HEK293 (cell line): ENCODE data around the gene ASCC3.

Experiments used
- CTCF ChIA-PET: fragments of 350-600 bp; formaldehyde crosslinking; extraction: SDS; loops from one replicate; lab custom pipeline; 2021; ENCODE audit warnings: antibody characterized with exemption; lab: Yijun Ruan, JAX
- POLR2A ChIA-PET: fragments of 300-600 bp; formaldehyde crosslinking; extraction: SDS; loops from one replicate; lab custom pipeline; 2020; ENCODE audit warnings: antibody characterized with exemption, inconsistent platforms; lab: Yijun Ruan, JAX
- H3K27ac ChIP-seq: fragments of 200-500 bp; sonication (Bioruptor generic); 2 replicates; pipeline ENCODE4 v1.5.1; 2014; ENCODE audit warnings: low read depth, low read length, control low read depth, inconsistent platforms; ENCODE audit errors: extremely low read depth
- H3K36me3 ChIP-seq, 2 experiments: fragments of 200-500 bp in 1 of 2; sonication (Bioruptor generic) in 1 of 2; 1 replicate in 1 of 2; 2 replicates in 1 of 2; pipeline ENCODE4 v1.5.1; 2014 to 2017; ENCODE audit warnings: inconsistent platforms in 2 of 2, low read length in 2 of 2; ENCODE audit not compliant: control insufficient read depth in 2 of 2, insufficient read depth in 1 of 2
- H3K4me1 ChIP-seq: fragments of 200-500 bp; sonication (Bioruptor generic); 2 replicates; pipeline ENCODE4 v1.5.1; 2014; ENCODE audit warnings: mild to moderate bottlenecking, low read length, inconsistent platforms; ENCODE audit not compliant: control insufficient read depth, insufficient read depth
- H3K4me3 ChIP-seq: 2 replicates; pipeline ENCODE4 v1.5.1; 2011; ENCODE audit warnings: low read depth, mild to moderate bottlenecking, control low read depth, low read length, moderate library complexity
- H3K9me3 ChIP-seq: fragments of 200-500 bp; sonication (Bioruptor generic); 2 replicates; pipeline ENCODE4 v1.5.1; 2014; ENCODE audit warnings: low read depth, low read length, inconsistent platforms; ENCODE audit not compliant: control insufficient read depth, insufficient read depth
- GLIS2 ChIP-seq: fragments of 450-650 bp; formaldehyde crosslinking; IDR thresholded peaks from 2 replicates; pipeline ENCODE4 v1.5.1; 2016; ENCODE audit warnings: missing biosample characterization, missing genetic modification characterization
- KLF10 ChIP-seq: fragments of 450-650 bp; IDR thresholded peaks from 2 replicates; pipeline ENCODE4 v1.5.1; 2018; ENCODE audit warnings: missing biosample characterization, mild to moderate bottlenecking, missing genetic modification characterization
- MEIS1 ChIP-seq: sonication (generic); formaldehyde crosslinking; IDR thresholded peaks from 2 replicates; pipeline ENCODE4 v1.8.1; 2022; ENCODE audit warnings: missing genetic modification reagents, mild to moderate bottlenecking, borderline replicate concordance
- SCRT2 ChIP-seq: fragments of 450-650 bp; formaldehyde crosslinking; IDR thresholded peaks from 2 replicates; pipeline ENCODE4 v1.5.1; 2016; ENCODE audit warnings: missing biosample characterization, missing genetic modification characterization
- SP3 ChIP-seq: fragments of 450-650 bp; formaldehyde crosslinking; IDR thresholded peaks from 2 replicates; pipeline ENCODE4 v1.5.1; 2016; ENCODE audit warnings: missing biosample characterization, missing genetic modification characterization
- TCF7L2 ChIP-seq: IDR thresholded peaks from 2 replicates; pipeline ENCODE4 v1.6.1; 2011; ENCODE audit warnings: low read depth, mild to moderate bottlenecking, inconsistent platforms, low read length, moderate library complexity, borderline replicate concordance
- ZBTB11 ChIP-seq: fragments of 450-650 bp; formaldehyde crosslinking; conservative IDR thresholded peaks from 2 replicates; pipeline ENCODE4 v1.5.1; 2016; ENCODE audit warnings: low read depth, missing biosample characterization, missing genetic modification characterization
- ZFP41 ChIP-seq: fragments of 450-650 bp; formaldehyde crosslinking; IDR thresholded peaks from 2 replicates; pipeline ENCODE4 v1.5.1; 2016; ENCODE audit warnings: missing biosample characterization, missing genetic modification characterization, borderline replicate concordance
- ZIC2 ChIP-seq: fragments of 450-650 bp; formaldehyde crosslinking; IDR thresholded peaks from 2 replicates; pipeline ENCODE4 v1.5.1; 2016; ENCODE audit warnings: missing biosample characterization, missing genetic modification characterization
- ZNF112 ChIP-seq: fragments of 450-650 bp; formaldehyde crosslinking; IDR thresholded peaks from 2 replicates; pipeline ENCODE4 v1.5.0; 2017; ENCODE audit warnings: missing biosample characterization, missing genetic modification characterization
- ZNF169 ChIP-seq: fragments of 450-650 bp; formaldehyde crosslinking; IDR thresholded peaks from 2 replicates; pipeline ENCODE4 v1.5.1; 2016; ENCODE audit warnings: missing biosample characterization, missing genetic modification characterization
- ZNF26 ChIP-seq: fragments of 450-650 bp; formaldehyde crosslinking; IDR thresholded peaks from 2 replicates; pipeline ENCODE4 v1.5.1; 2016; ENCODE audit warnings: missing biosample characterization, missing genetic modification characterization
- ZNF335 ChIP-seq: fragments of 450-650 bp; formaldehyde crosslinking; conservative IDR thresholded peaks from 2 replicates; pipeline ENCODE4 v1.5.1; 2016; ENCODE audit warnings: missing biosample characterization, missing genetic modification characterization
- ZNF354C ChIP-seq: fragments of 450-650 bp; formaldehyde crosslinking; IDR thresholded peaks from 2 replicates; pipeline ENCODE4 v1.5.1; 2016; ENCODE audit warnings: missing biosample characterization, missing genetic modification characterization, low read depth, borderline replicate concordance
- ZNF391 ChIP-seq: fragments of 450-650 bp; formaldehyde crosslinking; IDR thresholded peaks from 2 replicates; pipeline ENCODE4 v1.5.1; 2016; ENCODE audit warnings: low read depth, missing biosample characterization, missing genetic modification characterization, borderline replicate concordance
- ZNF433 ChIP-seq: fragments of 450-650 bp; formaldehyde crosslinking; IDR thresholded peaks from 2 replicates; pipeline ENCODE4 v1.5.1; 2016; ENCODE audit warnings: missing biosample characterization, missing genetic modification characterization, low read depth
- ZNF585B ChIP-seq: fragments of 450-650 bp; formaldehyde crosslinking; IDR thresholded peaks from 2 replicates; pipeline ENCODE4 v1.5.1; 2016; ENCODE audit warnings: missing biosample characterization, missing genetic modification characterization
- ZNF639 ChIP-seq: fragments of 450-650 bp; formaldehyde crosslinking; IDR thresholded peaks from 2 replicates; pipeline ENCODE4 v1.5.1; 2016; ENCODE audit warnings: missing biosample characterization, missing genetic modification characterization
- ZNF654 ChIP-seq: fragments of 450-650 bp; formaldehyde crosslinking; IDR thresholded peaks from 2 replicates; pipeline ENCODE4 v1.5.1; 2016; ENCODE audit warnings: low read depth, missing biosample characterization, missing genetic modification characterization
- ZNF660 ChIP-seq: fragments of 450-650 bp; IDR thresholded peaks from 2 replicates; pipeline ENCODE4 v1.5.1; 2018; ENCODE audit warnings: missing biosample characterization, mild to moderate bottlenecking, missing genetic modification characterization
- ZNF692 ChIP-seq: fragments of 450-650 bp; formaldehyde crosslinking; IDR thresholded peaks from 2 replicates; pipeline ENCODE4 v1.5.1; 2016; ENCODE audit warnings: missing biosample characterization, missing genetic modification characterization
- ZNF776 ChIP-seq: fragments of 450-650 bp; formaldehyde crosslinking; IDR thresholded peaks from 2 replicates; pipeline ENCODE4 v1.5.0; 2017; ENCODE audit warnings: missing biosample characterization, missing genetic modification characterization, borderline replicate concordance
- ZNF785 ChIP-seq: fragments of 450-650 bp; formaldehyde crosslinking; IDR thresholded peaks from 2 replicates; pipeline ENCODE4 v1.5.1; 2016; ENCODE audit warnings: missing biosample characterization, missing genetic modification characterization

The ASCC3 gene

GRCh38 chr6:100680163-100680562, 201.0 kb downstream of the ASCC3 start (continued):
- TF ChIP-seq ZNF26 (tag by site-specific recombination) (no peak), ZFP41 (tag by site-specific recombination) (no peak), ZNF692 (tag by site-specific recombination) (no peak), ZNF660 (tag by site-specific recombination) (no peak), ZNF785 (no peak), MEIS1 (CRISPR knock-in tag) (no peak), TCF7L2 (no peak)

- Histone ChIP-seq H3K27ac (no peak overlapping the region), H3K4me3 (no peak overlapping the region), H3K36me3 (no peaks in the 10 kb centered on the region), H3K4me1 (no peaks in the 10 kb centered on the region), H3K9me3 (no peaks in the 10 kb centered on the region)
- TF ChIP-seq SP3 (tag by site-specific recombination) (no peak), ZNF433 (no peak), ZNF112 (tag by site-specific recombination) (no peak), ZIC2 (tag by site-specific recombination) (no peak), SCRT2 (tag by site-specific recombination) (no peak), ZNF585B (tag by site-specific recombination) (no peak), ZNF169 (tag by site-specific recombination) (no peak), ZBTB11 (no peak), ZNF654 (tag by site-specific recombination) (no peak), ZNF639 (tag by site-specific recombination) (no peak), ZNF391 (no peak), KLF10 (tag by site-specific recombination) (no peak), GLIS2 (no peak), ZNF354C (no peak), ZNF776 (no peak), ZNF335 (tag by site-specific recombination) (no peak)
- ChIA-PET CTCF (interaction anchor here (0.9 to 3.9 kb wide), 3 partner anchors 13 to 217 kb away, joined by 4 to 41 read pairs (median 9); no protein-coding TSS in a partner anchor), POLR2A (no interaction called here)
Observed at GRCh38 chr6:100678027-100678426, 203.1 kb downstream of the ASCC3 start.
